HFF-Myc (cell line): ENCODE data around the gene NKD1.
"Not testable (repeated sequence)": the region's sequence is repeated elsewhere in the genome, so short reads cannot be mapped to it uniquely, and the experiment has no call there.

Source experiments
- DNase-seq: peaks from one replicate; pipeline ENCODE4 v3.0.0-alpha.2; 2011; ENCODE audit warnings: low read depth; ENCODE audit errors: extremely low read depth
- H3K4me3 ChIP-seq: replicated peaks from 2 replicates; pipeline ENCODE4 v1.5.1; 2011; ENCODE audit warnings: low read depth, mild to moderate bottlenecking, control low read depth, low read length
- TF ChIP-seq, protein P1 (sequence below): IDR thresholded peaks from 2 replicates; pipeline ENCODE4 v1.5.1; 2012; ENCODE audit warnings: mild to moderate bottlenecking, low read depth, low read length, control low read depth; ENCODE audit errors: missing control alignments

The NKD1 gene

DNA sequence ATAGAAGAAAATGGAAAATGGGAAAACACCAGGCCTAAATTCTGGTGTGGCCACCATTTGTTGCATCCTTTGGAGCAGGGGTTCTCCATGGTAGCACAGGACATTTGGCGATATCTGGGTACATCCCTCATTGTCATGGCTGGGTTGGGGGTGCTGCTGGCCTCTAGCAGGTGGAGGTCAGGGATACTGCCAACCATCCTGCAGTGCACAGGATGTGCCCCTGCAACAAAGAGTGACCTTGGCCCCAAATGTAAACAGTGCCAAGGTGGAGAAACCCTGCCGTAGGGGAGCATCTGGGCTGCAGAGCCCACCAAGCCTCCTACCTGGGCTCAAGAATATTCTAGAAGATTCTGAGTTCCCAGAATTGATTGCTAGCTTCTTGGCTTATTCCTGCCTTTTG is 27.5 kb downstream of the NKD1 start:
- H3K4me3 ChIP-seq = no peak overlapping the region
- no peak for DNase-seq
- TF ChIP-seq, protein P1, sequence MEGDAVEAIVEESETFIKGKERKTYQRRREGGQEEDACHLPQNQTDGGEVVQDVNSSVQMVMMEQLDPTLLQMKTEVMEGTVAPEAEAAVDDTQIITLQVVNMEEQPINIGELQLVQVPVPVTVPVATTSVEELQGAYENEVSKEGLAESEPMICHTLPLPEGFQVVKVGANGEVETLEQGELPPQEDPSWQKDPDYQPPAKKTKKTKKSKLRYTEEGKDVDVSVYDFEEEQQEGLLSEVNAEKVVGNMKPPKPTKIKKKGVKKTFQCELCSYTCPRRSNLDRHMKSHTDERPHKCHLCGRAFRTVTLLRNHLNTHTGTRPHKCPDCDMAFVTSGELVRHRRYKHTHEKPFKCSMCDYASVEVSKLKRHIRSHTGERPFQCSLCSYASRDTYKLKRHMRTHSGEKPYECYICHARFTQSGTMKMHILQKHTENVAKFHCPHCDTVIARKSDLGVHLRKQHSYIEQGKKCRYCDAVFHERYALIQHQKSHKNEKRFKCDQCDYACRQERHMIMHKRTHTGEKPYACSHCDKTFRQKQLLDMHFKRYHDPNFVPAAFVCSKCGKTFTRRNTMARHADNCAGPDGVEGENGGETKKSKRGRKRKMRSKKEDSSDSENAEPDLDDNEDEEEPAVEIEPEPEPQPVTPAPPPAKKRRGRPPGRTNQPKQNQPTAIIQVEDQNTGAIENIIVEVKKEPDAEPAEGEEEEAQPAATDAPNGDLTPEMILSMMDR = no peak

DNA sequence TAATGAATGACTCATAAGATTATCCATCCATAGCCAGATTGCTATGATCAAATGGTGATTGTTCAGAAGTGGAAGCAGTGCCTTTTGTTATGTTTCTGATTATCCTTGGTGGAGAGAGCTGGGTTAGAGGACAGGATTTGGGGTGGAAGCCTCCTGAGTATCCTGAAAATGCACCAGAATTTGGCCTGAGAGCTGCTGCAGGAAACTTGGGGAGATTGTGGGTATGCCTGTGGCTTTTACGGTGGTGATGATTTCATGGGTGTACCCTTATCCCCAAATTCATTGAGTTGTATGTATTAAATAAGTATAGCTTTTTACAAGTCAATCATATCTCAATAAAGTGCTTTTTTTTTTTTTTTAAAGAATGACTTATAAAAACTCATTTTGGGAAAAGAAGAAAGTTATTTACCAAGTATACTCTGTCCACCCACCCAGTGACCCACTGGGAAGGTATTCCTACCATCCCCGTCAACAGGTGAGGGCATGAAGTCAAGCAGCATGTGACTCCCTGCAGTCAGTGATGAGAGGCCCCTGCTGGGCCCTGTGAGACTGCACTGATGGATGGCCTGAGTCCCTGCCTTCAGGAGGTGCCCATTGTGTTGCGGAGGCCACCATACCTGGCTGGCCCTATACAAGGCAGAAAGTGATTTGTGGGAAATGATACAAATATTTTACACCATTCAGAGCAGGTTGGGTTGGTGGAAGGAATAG is 28.4 kb downstream of the NKD1 start:
- DNase-seq = no peak
- no peak overlapping the region for H3K4me3 ChIP-seq
- TF ChIP-seq, protein P1 = no peak

DNA sequence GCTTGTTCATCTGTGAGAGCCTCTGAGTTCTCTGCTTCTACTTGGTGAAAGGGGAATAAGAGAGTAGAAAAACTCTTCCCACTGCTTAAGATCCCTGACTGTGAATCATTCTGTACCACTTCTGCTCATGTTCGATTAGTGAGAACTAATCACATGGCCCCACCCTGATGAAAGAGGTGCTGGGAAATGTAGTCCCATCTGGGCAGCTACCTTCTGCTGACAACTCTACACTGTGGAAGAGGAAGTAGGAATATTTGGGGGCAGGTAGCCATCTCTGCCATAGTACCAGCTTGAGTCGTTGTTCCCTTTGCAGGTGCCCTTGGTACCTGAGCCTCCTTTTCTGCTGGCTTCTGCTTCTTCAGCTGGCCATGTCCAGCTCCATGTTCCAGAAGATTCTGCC is 29.9 kb downstream of the NKD1 start:
- TF ChIP-seq, protein P1 = no peak
- DNase-seq = no peak
- no peak overlapping the region for H3K4me3 ChIP-seq

DNA sequence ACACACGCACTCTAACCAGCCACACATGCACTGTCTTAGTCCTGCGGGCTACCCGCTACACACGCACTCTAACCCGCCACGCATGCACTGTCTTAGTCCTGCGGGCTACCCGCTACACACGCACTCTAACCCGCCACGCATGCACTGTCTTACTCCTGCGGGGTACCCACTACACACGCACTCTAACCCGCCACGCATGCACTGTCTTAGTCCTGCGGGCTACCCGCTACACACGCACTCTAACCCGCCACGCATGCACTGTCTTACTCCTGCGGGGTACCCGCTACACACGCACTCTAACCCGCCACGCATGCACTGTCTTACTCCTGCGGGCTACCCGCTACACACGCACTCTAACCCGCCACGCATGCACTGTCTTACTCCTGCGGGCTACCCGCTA is 31.2 kb downstream of the NKD1 start:
- not testable (repeated sequence) for H3K4me3 ChIP-seq, DNase-seq

DNA sequence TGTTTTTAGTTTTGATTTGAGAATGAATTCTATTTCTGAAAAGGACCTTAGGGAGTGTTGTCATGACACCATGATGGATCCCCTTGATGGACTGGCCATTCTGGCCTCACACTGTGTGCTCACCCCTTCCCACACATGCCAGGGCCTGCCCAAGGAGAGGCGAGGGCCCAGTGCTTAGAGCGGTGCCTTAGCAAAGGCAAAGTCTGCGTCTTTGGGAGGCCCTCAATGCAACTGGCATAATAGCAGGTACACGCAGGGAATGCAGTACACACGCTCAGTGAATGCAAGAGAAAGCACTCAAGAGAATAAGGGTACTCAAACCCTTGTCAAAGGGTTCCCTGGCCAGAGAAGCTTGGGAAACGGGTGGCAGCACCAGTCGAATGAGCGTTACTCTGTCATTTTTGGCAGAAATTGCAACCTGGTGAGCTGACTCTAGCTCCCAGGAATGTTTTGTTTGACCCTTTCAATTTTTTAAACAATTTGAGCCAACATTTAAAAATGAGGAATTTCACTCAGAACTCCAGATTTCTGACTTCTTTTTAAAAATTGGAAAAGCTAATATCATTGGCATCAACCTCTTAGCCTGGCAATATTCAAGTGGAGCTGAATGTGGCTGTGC is 32.1 kb downstream of the NKD1 start:
- no peak overlapping the region for H3K4me3 ChIP-seq
- TF ChIP-seq, protein P1 = no peak
- no peak for DNase-seq

DNA sequence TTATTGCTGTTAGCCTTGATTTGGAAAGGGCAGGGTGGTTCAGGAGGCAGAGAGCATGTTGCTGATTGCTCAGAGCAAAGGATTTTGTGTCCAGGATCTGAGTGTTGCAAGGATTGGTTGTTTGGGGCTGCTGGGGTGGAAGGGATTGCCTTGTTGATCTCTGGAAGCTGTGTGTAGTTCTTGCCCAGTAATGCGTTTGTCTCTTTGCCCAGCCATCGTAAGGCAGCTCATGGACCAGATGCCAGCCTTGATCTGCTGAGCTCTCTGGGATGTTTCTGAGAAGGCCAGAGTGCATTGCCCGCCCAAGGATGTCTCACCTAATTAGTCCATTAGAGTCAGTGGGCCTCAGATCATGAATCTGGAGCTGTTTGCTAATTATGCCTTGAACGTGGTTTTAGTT is 33.6 kb downstream of the NKD1 start:
- TF ChIP-seq, protein P1 = no peak
- no peak for DNase-seq
- H3K4me3 ChIP-seq = no peak overlapping the region

DNA sequence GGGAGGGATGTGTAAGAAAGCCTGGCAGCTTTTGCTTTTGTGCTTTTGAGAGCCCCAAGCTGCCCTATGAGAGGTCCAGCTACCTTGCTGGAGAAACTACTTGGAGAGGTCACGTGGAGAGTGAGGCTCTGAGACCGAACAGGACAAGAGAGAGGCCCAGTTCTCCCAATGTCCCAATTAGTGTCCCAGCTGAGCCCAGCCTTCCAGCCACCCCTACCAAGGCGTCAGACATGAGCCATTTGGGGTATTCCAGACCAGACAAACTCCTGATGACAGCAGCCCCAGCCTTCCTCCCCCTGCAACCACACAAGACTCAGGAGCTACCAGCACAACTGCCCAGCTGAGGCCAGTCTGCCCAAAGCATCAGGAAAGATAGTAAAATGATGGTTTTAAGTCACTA is 35.0 kb downstream of the NKD1 start:
- TF ChIP-seq, protein P1 = no peak
- no peak for DNase-seq
- no peak overlapping the region for H3K4me3 ChIP-seq
